Natural killer cell (primary cell): Measurements from ENCODE around the gene PRDX5. TPM values are rescaled to one million over a fixed set of nuclear protein-coding genes. Genes with fewer than 3 reads are reported as not detected.

Source experiments
- ATAC-seq, 3 donors: fragments of 150-1000 bp in 2 of 3; fragments of 200-7000 bp in 1 of 3; cut with Tn5 transposase; 1 replicate in 1 of 3; 2 replicates in 2 of 3; pipeline ENCODE4 v1.10.0; 2021; ENCODE audit warnings: mild to moderate bottlenecking in 2 of 3, moderate library complexity in 2 of 3
- DNase-seq, 2 donors: peaks; one replicate each; pipeline versions ENCODE4 v3.0.0 to v3.0.0-alpha.2; 2013 to 2021; ENCODE audit warnings: mixed read lengths in 1 of 2
- H3K27ac ChIP-seq: one replicate; pipeline ENCODE4 v1.5.1; 2013; ENCODE audit warnings: mild to moderate bottlenecking, low read length
- H3K27me3 ChIP-seq: one replicate; pipeline ENCODE4 v1.6.1; 2013; ENCODE audit warnings: low read length; ENCODE audit not compliant: control insufficient read depth, insufficient read depth
- H3K36me3 ChIP-seq: one replicate; pipeline ENCODE4 v1.6.1; 2013; ENCODE audit warnings: low read length; ENCODE audit not compliant: control insufficient read depth, insufficient read depth
- H3K4me1 ChIP-seq: one replicate; pipeline ENCODE4 v1.6.1; 2013; ENCODE audit warnings: low read length; ENCODE audit not compliant: control insufficient read depth, insufficient read depth
- H3K4me3 ChIP-seq: one replicate; pipeline ENCODE4 v1.5.1; 2013; ENCODE audit warnings: low read length
- H3K9me3 ChIP-seq: one replicate; pipeline ENCODE4 v1.6.1; 2013; ENCODE audit warnings: low read length; ENCODE audit not compliant: control insufficient read depth, insufficient read depth
- H3K27ac Mint-ChIP-seq, 2 donors: one replicate each; pipeline ENCODE4 v1.8.0; 2022; ENCODE audit warnings: mild to moderate bottlenecking in 2 of 2, mixed read lengths in 2 of 2, moderate library complexity in 1 of 2
- H3K27me3 Mint-ChIP-seq, 2 donors: one replicate each; pipeline ENCODE4 v1.8.0; 2022; ENCODE audit warnings: low read depth in 2 of 2, mixed read lengths in 2 of 2
- H3K36me3 Mint-ChIP-seq: one replicate; pipeline ENCODE4 v1.8.0; 2022; ENCODE audit warnings: mixed read lengths
- H3K4me1 Mint-ChIP-seq, 2 donors: one replicate each; pipeline ENCODE4 v1.8.0; 2022; ENCODE audit warnings: mixed read lengths in 2 of 2
- H3K4me3 Mint-ChIP-seq: one replicate; pipeline ENCODE4 v1.8.0; 2022; ENCODE audit warnings: mild to moderate bottlenecking, moderate library complexity, mixed read lengths
- H3K9me3 Mint-ChIP-seq, 2 donors: one replicate each; pipeline ENCODE4 v1.8.0; 2022; ENCODE audit warnings: mixed read lengths in 2 of 2
- WGBS: methylation state at CpG from one replicate; pipeline ENCODE4 v1.1.7; 2013; ENCODE audit warnings: missing lambda C conversion rate; ENCODE audit not compliant: insufficient coverage; 5-methylcytosine and 5-hydroxymethylcytosine counted together
- intact Hi-C: fragments of 100-400 bp; cut with micrococcal nuclease; formaldehyde crosslinking; loops from one replicate; pipeline ENCODE4 v1.14.2; 2022
- total RNA-seq, 4 donors: library from RNA; stranded (reverse); fragments of 120-200 nt in 1 of 4; gene quantifications; one replicate each; pipeline versions ENCODE4 v1.2.3 to v1.2.4, GENCODE V29; 2013 to 2022
- TF ChIP-seq, protein P1 (sequence below): fragments of 200-600 bp; IDR thresholded peaks from one replicate; pipeline ENCODE4 v1.8.0; 2022; ENCODE audit warnings: antibody characterized with exemption

PRDX5 gene
- total RNA-seq, 3 donors from 2014 or later (not counting 1 experiment from before 2014, with no cell fraction given) = 85.9 to 104 (median 88.8) TPM

DNA sequence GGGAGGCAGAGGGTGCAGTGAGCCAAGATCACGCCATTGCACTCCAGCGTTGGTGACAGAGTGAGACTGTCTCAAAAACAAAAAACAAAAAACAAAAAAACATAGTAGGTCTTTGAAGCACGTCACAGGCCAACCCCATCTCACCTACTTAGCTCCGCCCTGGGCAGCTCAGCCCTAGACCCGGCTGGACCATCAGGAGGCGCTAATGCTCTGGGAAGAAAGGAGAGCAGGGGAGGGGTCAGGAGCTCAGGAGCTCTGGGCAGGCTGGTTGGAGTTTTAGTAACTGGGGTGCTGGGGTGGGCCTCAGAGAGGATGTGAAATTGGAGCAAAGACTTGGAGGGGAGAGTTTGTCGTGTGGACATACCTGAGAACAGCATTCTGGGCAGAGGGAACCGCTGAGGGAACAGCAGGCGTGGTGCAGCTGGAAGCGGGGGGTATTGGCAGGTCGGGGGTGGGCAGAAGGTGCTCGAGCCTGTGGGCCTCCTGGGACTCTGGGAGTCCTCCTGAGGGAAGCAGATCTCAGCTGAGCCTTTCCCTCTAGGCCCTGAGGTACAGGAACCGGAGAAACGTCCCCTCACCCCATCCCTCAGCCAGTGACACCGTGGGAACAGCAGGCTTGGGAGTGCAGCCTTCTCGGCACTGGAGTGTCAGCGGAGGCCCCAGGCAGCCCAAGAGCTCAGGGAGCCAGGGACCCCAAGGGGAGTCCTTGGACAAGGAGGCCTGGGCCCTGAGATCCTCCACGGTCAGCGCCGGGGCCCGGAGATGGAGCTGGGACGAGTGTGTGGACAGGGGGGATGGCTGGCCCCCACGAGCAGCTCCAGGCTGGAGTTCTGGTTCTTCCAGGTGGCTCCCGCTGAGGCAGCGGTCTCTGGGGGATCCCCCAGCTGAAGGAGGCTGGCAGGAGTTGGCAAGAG, 38.8 kb downstream of the PRDX5 start:
- Mint-ChIP-seq H3K36me3 (no peaks in the 10 kb centered on the region), H3K27ac (peak overlapping the region; percentile 66 to 75), H3K4me3 (peak overlapping the region; percentile 72), H3K27me3 (no peaks in the 10 kb centered on the region), H3K4me1 (peaks cover 9 to 32% of the 10 kb centered on the region in 2 donors), H3K9me3 (no peaks in the 10 kb centered on the region)
- Histone ChIP-seq H3K27me3 (no peaks in the 10 kb centered on the region), H3K4me1 (peaks cover 43% of the 10 kb centered on the region), H3K4me3 (no peak overlapping the region), H3K27ac (no peak overlapping the region), H3K36me3 (peaks cover 31% of the 10 kb centered on the region), H3K9me3 (no peaks in the 10 kb centered on the region)
- intact Hi-C loops = no loop called here
- DNase-seq (peak in 1 of 2 donors; percentile 47), ATAC-seq (no peak)
- WGBS = 95% methylated on average over 25 of the region's 25 CpGs
- TF ChIP-seq, protein P1, sequence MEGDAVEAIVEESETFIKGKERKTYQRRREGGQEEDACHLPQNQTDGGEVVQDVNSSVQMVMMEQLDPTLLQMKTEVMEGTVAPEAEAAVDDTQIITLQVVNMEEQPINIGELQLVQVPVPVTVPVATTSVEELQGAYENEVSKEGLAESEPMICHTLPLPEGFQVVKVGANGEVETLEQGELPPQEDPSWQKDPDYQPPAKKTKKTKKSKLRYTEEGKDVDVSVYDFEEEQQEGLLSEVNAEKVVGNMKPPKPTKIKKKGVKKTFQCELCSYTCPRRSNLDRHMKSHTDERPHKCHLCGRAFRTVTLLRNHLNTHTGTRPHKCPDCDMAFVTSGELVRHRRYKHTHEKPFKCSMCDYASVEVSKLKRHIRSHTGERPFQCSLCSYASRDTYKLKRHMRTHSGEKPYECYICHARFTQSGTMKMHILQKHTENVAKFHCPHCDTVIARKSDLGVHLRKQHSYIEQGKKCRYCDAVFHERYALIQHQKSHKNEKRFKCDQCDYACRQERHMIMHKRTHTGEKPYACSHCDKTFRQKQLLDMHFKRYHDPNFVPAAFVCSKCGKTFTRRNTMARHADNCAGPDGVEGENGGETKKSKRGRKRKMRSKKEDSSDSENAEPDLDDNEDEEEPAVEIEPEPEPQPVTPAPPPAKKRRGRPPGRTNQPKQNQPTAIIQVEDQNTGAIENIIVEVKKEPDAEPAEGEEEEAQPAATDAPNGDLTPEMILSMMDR = no peak

DNA sequence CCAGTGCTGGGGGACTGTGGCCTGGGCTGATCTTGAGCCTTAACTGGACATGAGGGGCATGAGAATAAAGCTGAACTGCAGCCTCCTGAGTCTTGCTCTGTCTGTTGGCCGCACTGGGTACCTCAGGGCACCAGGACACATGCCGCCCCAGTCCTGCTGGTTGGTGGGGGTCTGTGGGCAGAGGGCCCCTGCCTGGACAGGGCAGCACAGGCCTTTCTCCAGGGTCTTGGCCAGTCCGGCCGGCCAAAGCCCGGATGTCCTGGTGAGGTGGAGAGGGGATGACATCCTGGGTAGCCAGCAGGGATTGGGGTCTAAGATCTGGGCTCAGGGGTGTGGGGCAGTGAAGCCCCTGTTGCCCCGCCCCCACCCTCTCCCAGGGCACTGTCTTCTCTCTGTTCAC, 39.5 kb downstream of the PRDX5 start:
- DNase-seq (no peak), ATAC-seq (no peak)
- H3K27me3 ChIP-seq = no peaks in the 10 kb centered on the region
- intact Hi-C loops = no loop called here
- Mint-ChIP-seq H3K36me3 (no peaks in the 10 kb centered on the region), H3K4me1 (peaks cover 9 to 30% of the 10 kb centered on the region in 2 donors), H3K9me3 (no peaks in the 10 kb centered on the region), H3K27ac (peak overlapping the region in 1 of 2 donors; percentile 38), H3K4me3 (peak overlapping the region; percentile 17), H3K27me3 (no peaks in the 10 kb centered on the region)
- H3K27ac ChIP-seq = no peak overlapping the region
- H3K4me1 ChIP-seq = peaks cover 43% of the 10 kb centered on the region
- peaks cover 34% of the 10 kb centered on the region for H3K36me3 ChIP-seq
- no peaks in the 10 kb centered on the region for H3K9me3 ChIP-seq
- TF ChIP-seq, protein P1 = no peak
- no peak overlapping the region for H3K4me3 ChIP-seq
- 100% methylated on average over 5 of the region's 6 CpGs for WGBS

DNA sequence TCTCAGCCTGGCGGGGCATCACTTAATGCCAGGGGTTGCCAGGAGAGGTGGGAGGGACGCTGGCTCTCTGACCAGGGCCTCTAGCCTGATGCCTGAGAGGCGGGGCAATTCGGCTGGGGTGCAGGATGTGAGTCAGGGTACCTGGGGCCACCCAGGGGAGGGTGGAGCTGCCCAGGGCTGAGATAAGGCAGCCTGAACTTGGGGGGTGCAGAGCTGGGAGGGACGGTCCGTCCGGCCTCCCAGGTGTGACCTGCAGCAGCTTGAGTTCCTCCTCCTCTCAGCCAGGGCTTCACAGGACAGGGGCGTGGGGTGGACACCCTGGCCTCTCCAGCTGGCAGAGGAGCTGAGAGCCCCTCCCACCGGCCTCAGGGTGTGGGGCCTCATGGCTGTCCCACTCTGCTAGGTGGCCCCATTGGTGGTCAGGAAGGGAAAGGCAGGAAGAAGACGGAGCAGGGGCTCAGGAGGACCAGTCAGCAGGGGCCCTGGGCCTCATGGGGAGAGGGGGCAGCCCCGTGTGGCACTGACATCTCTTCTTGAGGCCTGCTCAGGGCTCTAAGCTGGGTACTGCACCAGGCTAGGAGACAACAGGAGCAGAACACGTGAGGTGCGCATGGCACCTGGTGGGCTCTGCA, 40.1 kb downstream of the PRDX5 start:
- Histone ChIP-seq H3K4me3 (no peak overlapping the region), H3K9me3 (no peaks in the 10 kb centered on the region), H3K27me3 (no peaks in the 10 kb centered on the region), H3K4me1 (peaks cover 43% of the 10 kb centered on the region), H3K27ac (no peak overlapping the region), H3K36me3 (peaks cover 32% of the 10 kb centered on the region)
- H3K27me3 Mint-ChIP-seq = no peaks in the 10 kb centered on the region
- intact Hi-C loops = loop anchor here (2.0 kb wide), 1 partner anchor 53 kb away; the partner anchor contains the start of gene ESRRA
- H3K4me3 Mint-ChIP-seq = peak overlapping the region; percentile 79
- peak in 1 of 3 donors; percentile 28 for ATAC-seq
- no peaks in the 10 kb centered on the region for H3K36me3 Mint-ChIP-seq
- H3K9me3 Mint-ChIP-seq = no peaks in the 10 kb centered on the region
- WGBS = 72% methylated on average over 13 of the region's 13 CpGs
- DNase-seq = peak in 1 of 2 donors; percentile 28
- H3K4me1 Mint-ChIP-seq = peaks cover 9 to 30% of the 10 kb centered on the region in 2 donors
- TF ChIP-seq, protein P1 = no peak
- peak overlapping the region; percentile 38 to 73 for H3K27ac Mint-ChIP-seq
